Daoy (cell line): ENCODE results near the gene STAMBP. TPM values are rescaled to one million over a fixed set of nuclear protein-coding genes. Genes with fewer than 3 reads are reported as not detected.
A peak's percentile ranks its signal among the peaks of the same experiment; 100 is the strongest.

ENCODE experiments used
- DNase-seq: peaks from one replicate; pipeline ENCODE4 v3.0.0-alpha.2; 2015; ENCODE audit warnings: low read depth
- total RNA-seq: library from RNA; depleted of rRNA; stranded (reverse); fragments of >200 nt; shearing (Covaris generic); gene quantifications from 2 replicates; pipeline ENCODE4 v1.2.3, GENCODE V29; 2014

The STAMBP gene
- total RNA-seq, 1 experiment from 2014 or later, result 37.9 TPM

DNA sequence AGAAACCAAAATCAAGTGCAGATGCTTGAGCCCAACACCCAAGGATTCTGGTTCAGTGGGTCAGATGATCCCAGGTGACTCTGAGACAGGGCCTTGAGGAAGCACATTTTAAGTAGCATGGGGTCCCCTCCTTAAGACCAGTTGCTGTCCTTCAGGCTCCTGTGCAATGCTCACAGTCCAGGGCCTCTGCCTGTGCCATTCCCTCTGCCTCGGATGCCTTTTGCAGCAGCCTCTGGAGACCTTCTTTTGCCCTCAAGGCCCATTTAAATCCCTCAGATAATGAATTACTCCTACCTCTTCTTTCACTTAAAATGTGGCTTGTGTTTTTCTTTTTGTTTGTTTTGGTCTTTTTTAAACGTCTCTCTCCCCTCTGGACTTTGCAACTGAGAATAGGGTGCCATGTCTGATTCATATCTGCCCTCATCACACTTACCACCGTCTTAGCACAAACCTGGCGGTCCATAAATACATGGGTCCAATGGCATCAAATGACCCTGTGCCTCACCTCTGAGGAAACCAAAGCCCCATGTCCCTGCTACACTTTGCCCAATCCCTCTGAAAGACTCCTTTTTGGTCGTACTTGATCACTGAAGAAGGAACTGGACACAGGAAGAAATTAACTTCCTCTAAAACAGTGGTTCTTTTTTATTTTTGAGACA, 78.2 kb downstream of the STAMBP start:
- DNase-seq, result no peak

DNA sequence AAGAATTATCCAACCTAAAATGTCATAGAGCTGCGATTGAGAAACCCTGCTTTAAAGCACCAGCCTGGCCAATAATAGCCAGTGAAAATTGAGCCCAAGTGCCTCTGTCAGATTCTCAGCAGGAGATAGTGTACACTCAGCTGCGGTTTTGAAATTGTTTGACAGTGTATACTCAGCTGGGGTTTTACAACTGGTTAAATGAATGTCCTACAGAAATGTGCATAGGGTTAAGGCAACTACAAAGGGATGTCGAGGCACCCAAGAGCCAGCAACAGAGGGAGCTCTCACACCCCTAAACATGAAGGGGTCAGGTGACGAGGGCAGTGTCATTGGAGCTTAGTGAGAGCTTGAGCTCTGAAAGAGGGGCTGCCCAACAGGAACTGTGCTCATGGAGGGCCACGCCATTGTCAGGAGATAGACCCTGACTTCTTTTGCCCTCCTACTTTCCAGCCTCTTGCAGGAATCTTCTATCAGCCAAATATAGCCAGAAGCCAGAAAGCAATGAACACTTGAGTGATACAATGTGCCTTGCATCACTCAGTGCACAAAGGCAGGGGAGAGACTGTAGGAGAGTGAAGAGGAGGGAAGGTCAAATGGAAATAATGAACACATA, 79.2 kb downstream of the STAMBP start:
- DNase-seq, result peak; percentile 77

DNA sequence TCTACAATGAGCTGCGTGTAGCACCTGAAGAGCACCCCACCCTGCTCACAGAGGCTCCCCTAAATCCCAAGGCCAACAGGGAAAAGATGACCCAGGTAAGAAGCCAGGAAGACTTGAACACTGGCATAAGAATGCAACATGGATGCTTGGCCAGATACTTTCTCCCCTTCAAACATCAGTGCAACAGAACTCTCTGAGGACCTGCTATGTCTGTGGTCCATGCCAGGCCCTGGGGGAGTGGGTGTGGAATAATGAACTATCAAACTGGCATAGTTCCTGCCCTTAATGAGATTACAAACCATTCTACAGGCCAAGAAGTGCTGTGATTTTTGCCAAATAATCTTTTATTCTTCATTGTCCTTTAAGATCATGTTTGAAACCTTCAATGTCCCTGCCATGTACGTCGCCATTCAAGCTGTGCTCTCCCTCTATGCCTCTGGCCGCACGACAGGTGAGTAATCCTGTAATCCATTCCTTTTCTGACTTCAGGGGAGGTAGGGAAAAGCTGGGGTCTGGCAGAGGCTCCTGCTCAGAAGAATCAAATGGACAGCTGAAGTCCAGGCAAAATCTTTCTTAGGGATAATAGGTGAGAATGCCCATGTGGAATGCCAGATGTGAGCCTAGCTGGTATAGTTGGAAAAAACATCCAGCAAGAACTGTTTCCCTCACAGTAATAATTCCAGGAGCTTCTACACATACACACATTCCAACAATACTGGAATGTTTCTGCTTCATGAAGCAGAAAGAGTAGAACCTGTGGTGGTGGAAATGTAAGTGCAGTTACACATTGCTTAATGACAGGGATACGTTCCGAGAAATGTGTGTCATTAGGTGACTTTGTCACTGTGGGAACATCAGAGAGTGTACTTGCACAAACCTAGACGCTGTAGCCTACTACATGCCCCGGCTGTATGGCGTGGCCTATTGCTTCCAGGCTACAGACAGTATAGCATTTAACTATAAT, 80.2 kb downstream of the STAMBP start:
- no peak for DNase-seq

GRCh38 chr2:73910873-73911547, 82.2 kb downstream of the STAMBP start:
- DNase-seq, result no peak

DNA sequence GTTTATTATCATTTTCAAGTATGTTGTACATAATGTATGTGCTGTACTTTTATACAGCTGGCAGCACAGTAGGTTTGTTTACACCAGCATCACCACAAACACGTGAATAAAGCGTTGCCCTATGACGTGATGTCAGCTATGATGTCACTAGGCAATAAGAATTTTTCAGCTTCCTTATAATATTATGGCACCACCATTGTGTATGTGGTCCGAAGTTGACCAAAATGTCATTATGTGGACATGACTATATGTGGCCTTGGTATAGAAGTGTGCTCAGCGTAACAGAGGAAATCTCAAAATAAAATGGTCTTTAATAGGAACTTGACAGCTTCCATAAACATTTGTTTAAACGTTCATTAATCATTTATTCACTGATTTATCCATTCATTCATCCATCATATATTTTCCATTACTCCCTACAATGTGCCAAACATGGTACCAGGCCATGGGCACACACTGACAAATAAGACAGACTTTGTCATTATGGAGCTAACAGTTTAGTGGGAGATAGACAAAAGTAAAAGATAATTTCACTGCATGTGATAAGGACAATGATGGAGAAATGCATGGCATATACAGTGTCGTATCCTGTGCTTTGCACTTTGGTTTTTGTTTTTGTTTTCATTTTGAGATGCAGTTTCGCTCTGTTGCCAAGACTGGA, 82.9 kb downstream of the STAMBP start:
- DNase-seq, result no peak

- DNase-seq, result no peak
Measured at GRCh38 chr2:73913414-73914054, 84.8 kb downstream of the STAMBP start.

- DNase-seq, result no peak
Measured at GRCh38 chr2:73914667-73915066, 85.9 kb downstream of the STAMBP start.

DNA sequence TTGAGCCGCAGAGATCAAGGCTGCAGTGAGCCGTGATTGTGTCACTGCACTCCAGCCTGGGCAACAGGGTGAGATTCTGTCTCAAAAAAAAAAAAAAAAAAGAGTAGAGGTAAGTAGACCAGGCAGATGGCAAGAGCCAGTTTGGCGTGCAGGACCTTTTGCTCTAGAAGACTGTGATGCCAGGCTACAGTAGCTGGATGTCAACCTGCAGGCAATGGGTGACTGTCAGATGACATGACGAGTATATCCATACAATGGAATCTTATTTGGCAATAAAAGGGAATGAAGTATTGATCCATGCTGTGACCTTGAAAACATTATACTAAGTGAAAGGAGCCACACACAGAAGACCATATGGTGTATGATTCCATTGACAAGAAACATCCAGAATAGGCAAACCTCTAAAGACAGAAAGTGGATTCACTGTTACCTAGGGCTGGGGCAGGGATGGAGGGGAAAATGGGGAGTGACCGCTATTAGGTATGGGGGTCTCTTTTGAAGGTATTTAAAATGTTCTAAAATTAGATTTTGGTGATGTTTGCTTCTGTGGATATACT, 86.8 kb downstream of the STAMBP start:
- no peak for DNase-seq

DNA sequence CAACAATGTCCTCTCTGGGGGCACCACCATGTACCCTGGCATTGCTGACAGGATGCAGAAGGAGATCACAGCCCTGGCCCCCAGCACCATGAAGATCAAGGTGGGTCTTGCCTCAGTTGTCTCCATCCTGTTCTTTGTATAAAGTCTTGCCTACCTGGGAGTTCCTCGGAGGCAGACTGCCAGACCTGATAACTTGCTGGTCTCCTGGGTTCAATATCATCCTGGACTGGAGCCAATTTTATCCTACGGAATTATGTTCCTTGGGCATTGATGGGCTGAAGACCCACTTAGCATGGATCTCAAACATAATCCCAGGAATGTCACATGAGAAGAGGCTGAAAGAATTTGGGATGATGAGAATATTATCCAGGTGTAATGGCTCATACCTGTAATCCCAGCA, 87.9 kb downstream of the STAMBP start:
- DNase-seq, result no peak

GRCh38 chr2:73917296-73917695, 88.5 kb downstream of the STAMBP start:
- DNase-seq, result no peak

- DNase-seq, result no peak
Measured at GRCh38 chr2:73917696-73918207, 89.0 kb downstream of the STAMBP start.

GRCh38 chr2:73918856-73919255, 90.1 kb downstream of the STAMBP start:
- no peak for DNase-seq

DNA sequence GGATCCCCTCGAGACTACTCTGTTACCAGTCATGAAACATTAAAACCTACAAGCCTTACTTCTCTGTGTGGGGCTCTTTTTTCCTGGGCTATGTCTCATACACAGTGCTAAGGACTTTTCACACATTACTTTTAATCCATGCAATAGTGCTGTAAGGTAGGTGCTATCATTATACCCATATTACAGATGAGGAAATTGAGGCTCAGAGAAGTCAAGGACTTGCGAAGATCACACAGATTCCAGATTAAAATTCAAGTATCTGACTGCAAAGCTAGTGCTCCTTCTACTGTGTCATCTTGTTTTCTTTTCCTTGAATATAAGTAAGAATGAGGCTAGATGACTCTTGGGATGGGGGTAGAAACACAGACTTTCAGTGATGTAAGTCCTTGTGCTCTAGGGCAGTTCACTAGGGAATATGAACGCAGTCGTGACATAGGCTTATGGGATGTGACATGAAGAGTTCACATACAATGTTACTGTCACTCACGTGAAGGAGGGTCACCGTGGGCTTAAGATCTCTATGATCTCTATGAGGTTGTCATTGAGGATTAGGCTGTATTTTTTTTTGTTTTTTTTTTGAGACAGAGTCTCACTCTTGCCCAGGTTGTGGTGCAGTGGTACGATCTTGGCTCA, 91.0 kb downstream of the STAMBP start:
- no peak for DNase-seq

GRCh38 chr2:73920577-73921545, 92.1 kb downstream of the STAMBP start:
- DNase-seq, result peak; percentile 43

- no peak for DNase-seq
Measured at GRCh38 chr2:73921581-73921980, 92.8 kb downstream of the STAMBP start.

- no peak for DNase-seq
Measured at GRCh38 chr2:73922681-73923080, 93.9 kb downstream of the STAMBP start.
